ENCODE measurements around the gene PPP1R10. TPM values are rescaled to one million over a fixed set of nuclear protein-coding genes. Genes with fewer than 3 reads are reported as not detected.

PPP1R10 gene
- total and polyA plus RNA-seq, 2 of the 13 experiments (the other 11 are each of a cell fraction or from before 2014, with no cell fraction given) = 26.3 to 38.4 TPM

- peak; percentile 64 for TF ChIP-seq RXRA (CRISPR knock-in tag; IDR thresholded peaks at IDR 0.05)
- no peak for TF ChIP-seq ZBTB7B (CRISPR knock-in tag; IDR thresholded peaks at IDR 0.05)
- TF ChIP-seq, protein P1, sequence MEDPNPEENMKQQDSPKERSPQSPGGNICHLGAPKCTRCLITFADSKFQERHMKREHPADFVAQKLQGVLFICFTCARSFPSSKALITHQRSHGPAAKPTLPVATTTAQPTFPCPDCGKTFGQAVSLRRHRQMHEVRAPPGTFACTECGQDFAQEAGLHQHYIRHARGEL (CRISPR knock-in tag; IDR thresholded peaks at IDR 0.05) = no peak
- peak; percentile 83 for TF ChIP-seq PHF20 (CRISPR knock-in tag; IDR thresholded peaks at IDR 0.05)
- TF ChIP-seq NR3C1 (CRISPR knock-in tag; IDR thresholded peaks at IDR 0.05) = no peak
- TF ChIP-seq BATF2 (CRISPR knock-in tag; IDR thresholded peaks at IDR 0.05) = 0 out of 2 replicates have a peak, but pooled peaks have one; percentile 48
- no peak; the same call in 1 of the 2 replicates for TF ChIP-seq ZKSCAN5 (CRISPR knock-in tag; IDR thresholded peaks at IDR 0.05)
- TF ChIP-seq ZKSCAN8 (CRISPR knock-in tag; IDR thresholded peaks at IDR 0.05; ENCODE audit: borderline replicate concordance) = peak; percentile 65
- TF ChIP-seq ZNF687 (CRISPR knock-in tag; IDR thresholded peaks at IDR 0.05) = peak; percentile 98
- TF ChIP-seq KMT2B (CRISPR knock-in tag; IDR thresholded peaks at IDR 0.05) = peak; percentile 81
- no peak for TF ChIP-seq ZFP62 (CRISPR knock-in tag; IDR thresholded peaks at IDR 0.05)
- no peak for TF ChIP-seq HNRNPH1 (optimal IDR thresholded peaks at IDR 0.05; ENCODE audit: low read depth, low read length)
- TF ChIP-seq YEATS4 (CRISPR knock-in tag; IDR thresholded peaks at IDR 0.05; ENCODE audit: borderline replicate concordance) = peak; percentile 98
- no peak; the same call in 1 of the 2 replicates for TF ChIP-seq KLF11 (CRISPR knock-in tag; IDR thresholded peaks at IDR 0.05)
- peak; percentile 72 for TF ChIP-seq ZNF317 (CRISPR knock-in tag; IDR thresholded peaks at IDR 0.05)
- no peak for TF ChIP-seq KLF6 (CRISPR knock-in tag; IDR thresholded peaks at IDR 0.05)
- TF ChIP-seq RAD21 (CRISPR knock-in tag; IDR thresholded peaks at IDR 0.05) = no peak; the same call in 1 of the 2 replicates
- peak; percentile 78; the same call in 1 of the 2 replicates for TF ChIP-seq ATF1 (CRISPR knock-in tag; IDR thresholded peaks at IDR 0.05)
- peak; percentile 10; the same call in 1 of the 2 replicates for TF ChIP-seq NFRKB (IDR thresholded peaks at IDR 0.05)
- TF ChIP-seq ZNF777 (CRISPR knock-in tag; IDR thresholded peaks at IDR 0.05) = no peak; the same call in 1 of the 2 replicates
- no peak for TF ChIP-seq CHD4 (IDR thresholded peaks at IDR 0.05; ENCODE audit: borderline replicate concordance, low read length)
- peak; percentile 90 for TF ChIP-seq SPEN (CRISPR knock-in tag; IDR thresholded peaks at IDR 0.05; ENCODE audit: low read depth)
- TF ChIP-seq ARNT (IDR thresholded peaks at IDR 0.05) = no peak
- TF ChIP-seq KDM5B (CRISPR knock-in tag; IDR thresholded peaks at IDR 0.05; ENCODE audit: borderline replicate concordance) = peak; percentile 81
- no peak for TF ChIP-seq ZNF816 (CRISPR knock-in tag; IDR thresholded peaks at IDR 0.05; ENCODE audit: borderline replicate concordance)
- peak; percentile 43; the same call in 1 of the 2 replicates for TF ChIP-seq ZNF788 (CRISPR knock-in tag; IDR thresholded peaks at IDR 0.05; ENCODE audit: borderline replicate concordance)
- no peak; the same call in 1 of the 2 replicates for TF ChIP-seq ISL2 (CRISPR knock-in tag; IDR thresholded peaks at IDR 0.05)
- TF ChIP-seq FOXO1 (CRISPR knock-in tag; IDR thresholded peaks at IDR 0.05) = peak; percentile 53; the same call in 1 of the 2 replicates
- TF ChIP-seq, protein P2, sequence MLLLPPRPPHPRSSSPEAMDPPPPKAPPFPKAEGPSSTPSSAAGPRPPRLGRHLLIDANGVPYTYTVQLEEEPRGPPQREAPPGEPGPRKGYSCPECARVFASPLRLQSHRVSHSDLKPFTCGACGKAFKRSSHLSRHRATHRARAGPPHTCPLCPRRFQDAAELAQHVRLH (CRISPR knock-in tag; IDR thresholded peaks at IDR 0.05; ENCODE audit: borderline replicate concordance, low read depth) = no peak; the same call in 1 of the 2 replicates
Observed at GRCh38 chr6:30617565-30618269, 674 bp upstream of the PPP1R10 start, which contains the start of gene MRPS18B (continued).
